Natural killer cell (primary cell): ENCODE measurements around the gene CADM1. TPM values are rescaled to one million over a fixed set of nuclear protein-coding genes. Genes with fewer than 3 reads are reported as not detected.

Source experiments
- ATAC-seq, 3 donors: fragments of 150-1000 bp in 2 of 3; fragments of 200-7000 bp in 1 of 3; cut with Tn5 transposase; 1 replicate in 1 of 3; 2 replicates in 2 of 3; pipeline ENCODE4 v1.10.0; 2021; ENCODE audit warnings: mild to moderate bottlenecking in 2 of 3, moderate library complexity in 2 of 3
- DNase-seq, 2 donors: peaks; one replicate each; pipeline versions ENCODE4 v3.0.0 to v3.0.0-alpha.2; 2013 to 2021; ENCODE audit warnings: mixed read lengths in 1 of 2
- H3K27ac ChIP-seq: one replicate; pipeline ENCODE4 v1.5.1; 2013; ENCODE audit warnings: mild to moderate bottlenecking, low read length
- H3K27me3 ChIP-seq: one replicate; pipeline ENCODE4 v1.6.1; 2013; ENCODE audit warnings: low read length; ENCODE audit not compliant: control insufficient read depth, insufficient read depth
- H3K36me3 ChIP-seq: one replicate; pipeline ENCODE4 v1.6.1; 2013; ENCODE audit warnings: low read length; ENCODE audit not compliant: control insufficient read depth, insufficient read depth
- H3K4me1 ChIP-seq: one replicate; pipeline ENCODE4 v1.6.1; 2013; ENCODE audit warnings: low read length; ENCODE audit not compliant: control insufficient read depth, insufficient read depth
- H3K4me3 ChIP-seq: one replicate; pipeline ENCODE4 v1.5.1; 2013; ENCODE audit warnings: low read length
- H3K9me3 ChIP-seq: one replicate; pipeline ENCODE4 v1.6.1; 2013; ENCODE audit warnings: low read length; ENCODE audit not compliant: control insufficient read depth, insufficient read depth
- H3K27ac Mint-ChIP-seq, 2 donors: one replicate each; pipeline ENCODE4 v1.8.0; 2022; ENCODE audit warnings: mild to moderate bottlenecking in 2 of 2, mixed read lengths in 2 of 2, moderate library complexity in 1 of 2
- H3K27me3 Mint-ChIP-seq, 2 donors: one replicate each; pipeline ENCODE4 v1.8.0; 2022; ENCODE audit warnings: low read depth in 2 of 2, mixed read lengths in 2 of 2
- H3K36me3 Mint-ChIP-seq: one replicate; pipeline ENCODE4 v1.8.0; 2022; ENCODE audit warnings: mixed read lengths
- H3K4me1 Mint-ChIP-seq, 2 donors: one replicate each; pipeline ENCODE4 v1.8.0; 2022; ENCODE audit warnings: mixed read lengths in 2 of 2
- H3K4me3 Mint-ChIP-seq: one replicate; pipeline ENCODE4 v1.8.0; 2022; ENCODE audit warnings: mild to moderate bottlenecking, moderate library complexity, mixed read lengths
- H3K9me3 Mint-ChIP-seq, 2 donors: one replicate each; pipeline ENCODE4 v1.8.0; 2022; ENCODE audit warnings: mixed read lengths in 2 of 2
- CTCF ChIP-seq: fragments of 200-600 bp; IDR thresholded peaks from one replicate; pipeline ENCODE4 v1.8.0; 2022; ENCODE audit warnings: antibody characterized with exemption
- WGBS: methylation state at CpG from one replicate; pipeline ENCODE4 v1.1.7; 2013; ENCODE audit warnings: missing lambda C conversion rate; ENCODE audit not compliant: insufficient coverage; 5-methylcytosine and 5-hydroxymethylcytosine counted together
- intact Hi-C: fragments of 100-400 bp; cut with micrococcal nuclease; formaldehyde crosslinking; loops from one replicate; pipeline ENCODE4 v1.14.2; 2022
- total RNA-seq, 4 donors: library from RNA; stranded (reverse); fragments of 120-200 nt in 1 of 4; gene quantifications; one replicate each; pipeline versions ENCODE4 v1.2.3 to v1.2.4, GENCODE V29; 2013 to 2022

Gene CADM1
- total RNA-seq, 3 donors from 2014 or later (not counting 1 experiment from before 2014, with no cell fraction given) = 3.2 to 4.2 (median 3.9) TPM

DNA sequence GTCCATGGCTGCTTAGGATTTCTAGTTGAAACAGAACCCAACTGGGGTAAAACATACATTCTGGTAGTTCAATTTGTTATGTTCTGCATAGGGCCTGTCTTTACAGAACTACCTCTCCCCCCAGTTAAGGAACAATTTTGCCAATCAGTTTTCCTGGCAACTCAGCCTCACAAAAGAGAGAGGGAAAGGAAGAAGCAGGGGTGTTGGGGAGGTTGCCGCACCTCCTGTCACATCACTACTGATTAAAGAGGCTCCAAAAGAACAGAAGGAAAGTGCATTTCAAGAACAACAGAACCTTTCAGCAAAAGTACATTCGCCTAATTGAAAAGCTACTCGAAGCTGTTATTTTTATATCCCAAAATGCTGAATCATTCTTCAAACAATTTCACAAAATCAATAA, 217.6 kb downstream of the CADM1 start:
- Histone ChIP-seq H3K4me3 (no peak overlapping the region), H3K4me1 (no peaks in the 10 kb centered on the region), H3K27ac (no peak overlapping the region), H3K9me3 (no peaks in the 10 kb centered on the region), H3K27me3 (no peaks in the 10 kb centered on the region), H3K36me3 (no peaks in the 10 kb centered on the region)
- Mint-ChIP-seq H3K4me1 (no peaks in the 10 kb centered on the region), H3K36me3 (no peaks in the 10 kb centered on the region), H3K9me3 (no peaks in the 10 kb centered on the region), H3K4me3 (no peak overlapping the region), H3K27me3 (peaks cover 8 to 14% of the 10 kb centered on the region in 2 donors), H3K27ac (no peak overlapping the region)
- intact Hi-C loops = no loop called here
- ATAC-seq (no peak), DNase-seq (no peak)
- no peak for TF ChIP-seq CTCF
- 65% methylated on average over 3 of the region's 3 CpGs for WGBS

- Histone ChIP-seq H3K36me3 (no peaks in the 10 kb centered on the region), H3K27ac (no peak overlapping the region), H3K4me1 (no peaks in the 10 kb centered on the region), H3K9me3 (no peaks in the 10 kb centered on the region), H3K4me3 (no peak overlapping the region), H3K27me3 (no peaks in the 10 kb centered on the region)
- no peak overlapping the region for H3K4me3 Mint-ChIP-seq
- no peaks in the 10 kb centered on the region for H3K4me1 Mint-ChIP-seq
- DNase-seq (no peak), ATAC-seq (no peak)
- H3K36me3 Mint-ChIP-seq = no peaks in the 10 kb centered on the region
- WGBS = 86% methylated on average over 3 of the region's 4 CpGs
- no peak overlapping the region for H3K27ac Mint-ChIP-seq
- no peak for TF ChIP-seq CTCF
- intact Hi-C loops = no loop called here
- no peaks in the 10 kb centered on the region for H3K9me3 Mint-ChIP-seq
- H3K27me3 Mint-ChIP-seq = peaks cover under 1 to 12% of the 10 kb centered on the region in 2 donors
These were observed 219.4 kb downstream of the CADM1 start for GRCh38 chr11:115284773-115285172.

DNA sequence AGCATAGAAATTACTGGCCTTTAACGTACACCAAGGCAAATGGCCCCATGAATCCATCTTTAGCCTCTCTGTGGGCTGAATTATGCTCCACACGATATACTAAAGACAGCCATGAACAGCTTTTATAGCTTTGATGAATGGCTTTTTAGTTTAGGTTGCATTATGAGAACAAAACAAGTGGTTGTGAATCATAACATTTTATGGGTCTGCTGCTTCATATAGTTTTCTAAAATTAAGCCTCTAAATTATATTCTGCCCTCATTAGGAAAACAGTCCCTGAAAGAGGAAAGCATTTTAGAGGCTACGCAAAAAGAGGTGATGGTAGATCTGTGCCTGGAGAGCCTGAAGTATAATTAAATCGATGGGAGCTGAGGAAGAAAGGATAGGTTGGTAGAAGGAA, 221.3 kb downstream of the CADM1 start:
- Histone ChIP-seq H3K9me3 (no peaks in the 10 kb centered on the region), H3K4me3 (no peak overlapping the region), H3K27ac (no peak overlapping the region), H3K4me1 (no peaks in the 10 kb centered on the region), H3K27me3 (no peaks in the 10 kb centered on the region), H3K36me3 (no peaks in the 10 kb centered on the region)
- no peak overlapping the region for H3K4me3 Mint-ChIP-seq
- no peak for ATAC-seq
- no peak for DNase-seq
- H3K27ac Mint-ChIP-seq = no peak overlapping the region
- peaks cover 8 to 10% of the 10 kb centered on the region in 2 donors for H3K27me3 Mint-ChIP-seq
- 95% methylated on average over 4 of the region's 4 CpGs for WGBS
- peaks cover 0 to 3% of the 10 kb centered on the region in 2 donors for H3K9me3 Mint-ChIP-seq
- no peaks in the 10 kb centered on the region for H3K36me3 Mint-ChIP-seq
- intact Hi-C loops = no loop called here
- TF ChIP-seq CTCF = no peak
- no peaks in the 10 kb centered on the region for H3K4me1 Mint-ChIP-seq

DNA sequence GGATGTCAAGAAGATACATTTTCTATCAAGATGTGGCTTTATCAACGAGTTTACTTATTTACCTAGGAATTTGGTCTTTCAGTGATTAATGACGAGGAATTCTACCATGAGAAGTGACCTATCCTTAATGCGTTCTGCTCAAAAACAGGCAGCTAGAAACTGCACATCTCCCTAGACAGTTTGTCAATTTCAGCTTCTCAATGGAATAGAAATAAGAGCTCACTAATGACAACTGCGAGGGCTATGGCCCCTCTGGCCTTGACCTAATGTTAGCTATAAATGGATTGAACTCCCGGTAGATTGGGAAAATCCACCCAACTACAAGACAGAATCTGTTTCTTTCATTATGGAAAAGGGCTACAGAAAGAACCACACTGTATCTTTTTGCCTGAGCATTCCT, 223.4 kb downstream of the CADM1 start:
- Mint-ChIP-seq H3K9me3 (peaks cover 0 to 3% of the 10 kb centered on the region in 2 donors), H3K27ac (no peak overlapping the region), H3K4me3 (no peak overlapping the region), H3K36me3 (no peaks in the 10 kb centered on the region), H3K4me1 (no peaks in the 10 kb centered on the region), H3K27me3 (peaks cover 5 to 13% of the 10 kb centered on the region in 2 donors)
- no peak for DNase-seq
- Histone ChIP-seq H3K27me3 (no peaks in the 10 kb centered on the region), H3K9me3 (no peaks in the 10 kb centered on the region), H3K27ac (no peak overlapping the region), H3K4me3 (no peak overlapping the region), H3K36me3 (no peaks in the 10 kb centered on the region), H3K4me1 (no peaks in the 10 kb centered on the region)
- intact Hi-C loops = no loop called here
- TF ChIP-seq CTCF = no peak
- ATAC-seq = no peak
- WGBS = 91% methylated on average over 5 of the region's 5 CpGs
